ENCODE measurements around the gene ZNF282. TPM values are rescaled to one million over a fixed set of nuclear protein-coding genes. Genes with fewer than 3 reads are reported as not detected.
A peak's percentile ranks its signal among the peaks of the same experiment; 100 is the strongest.

The ZNF282 gene
- total RNA-seq, 3 donors from 2014 or later = 22.0 to 32.4 (median 28.1) TPM

GRCh38 chr7:149209518-149210269, 14.3 kb downstream of the ZNF282 start:
- Histone ChIP-seq H3K4me1 (ENCODE audit: low read depth) (peaks cover 5% of the 10 kb centered on the region), H3K36me3 (ENCODE audit: low read depth) (peaks cover 19% of the 10 kb centered on the region), H3K4me3 (no peak overlapping the region), H3K9me3 (no peaks in the 10 kb centered on the region)
- no peak for TF ChIP-seq CTCF (IDR thresholded peaks at IDR 0.05)
- DNase-seq = peak in 2 of 3 donors; percentile 60 to 63
- intact Hi-C loops (cut with DNase I, micrococcal nuclease) = no loop called here
- ATAC-seq = peak; percentile 58

GRCh38 chr7:149210551-149210950, 15.2 kb downstream of the ZNF282 start:
- H3K36me3 ChIP-seq (ENCODE audit: low read depth) = peaks cover 22% of the 10 kb centered on the region
- peaks cover 5% of the 10 kb centered on the region for H3K4me1 ChIP-seq (ENCODE audit: low read depth)
- intact Hi-C loops (cut with DNase I, micrococcal nuclease) = no loop called here
- no peak overlapping the region for H3K4me3 ChIP-seq
- ATAC-seq (no peak), DNase-seq (no peak)
- H3K9me3 ChIP-seq = no peaks in the 10 kb centered on the region
- TF ChIP-seq CTCF (IDR thresholded peaks at IDR 0.05) = no peak

GRCh38 chr7:149214020-149214720, 18.8 kb downstream of the ZNF282 start:
- intact Hi-C loops (cut with DNase I, micrococcal nuclease) = no loop called here
- Histone ChIP-seq H3K4me1 (ENCODE audit: low read depth) (no peaks in the 10 kb centered on the region), H3K36me3 (ENCODE audit: low read depth) (peaks cover 22% of the 10 kb centered on the region), H3K9me3 (no peaks in the 10 kb centered on the region), H3K4me3 (no peak overlapping the region)
- no peak for DNase-seq
- no peak for TF ChIP-seq CTCF (IDR thresholded peaks at IDR 0.05)
- ATAC-seq = no peak

GRCh38 chr7:149216402-149216801, 21.1 kb downstream of the ZNF282 start:
- Histone ChIP-seq H3K4me3 (no peak overlapping the region), H3K4me1 (ENCODE audit: low read depth) (no peaks in the 10 kb centered on the region), H3K36me3 (ENCODE audit: low read depth) (peaks cover 13% of the 10 kb centered on the region), H3K9me3 (no peaks in the 10 kb centered on the region)
- TF ChIP-seq CTCF (IDR thresholded peaks at IDR 0.05) = no peak
- no peak for DNase-seq
- no peak for ATAC-seq
- intact Hi-C loops (cut with DNase I, micrococcal nuclease) = no loop called here

GRCh38 chr7:149217570-149217969, 22.2 kb downstream of the ZNF282 start:
- Histone ChIP-seq H3K36me3 (ENCODE audit: low read depth) (peaks cover 13% of the 10 kb centered on the region), H3K4me3 (no peak overlapping the region), H3K9me3 (no peaks in the 10 kb centered on the region), H3K4me1 (ENCODE audit: low read depth) (no peaks in the 10 kb centered on the region)
- ATAC-seq = no peak
- intact Hi-C loops (cut with DNase I, micrococcal nuclease) = no loop called here
- DNase-seq = no peak
- no peak for TF ChIP-seq CTCF (IDR thresholded peaks at IDR 0.05)

All from mucosa of descending colon (tissue), 3 donors.